ENCODE results near the gene RICTOR.

DNA sequence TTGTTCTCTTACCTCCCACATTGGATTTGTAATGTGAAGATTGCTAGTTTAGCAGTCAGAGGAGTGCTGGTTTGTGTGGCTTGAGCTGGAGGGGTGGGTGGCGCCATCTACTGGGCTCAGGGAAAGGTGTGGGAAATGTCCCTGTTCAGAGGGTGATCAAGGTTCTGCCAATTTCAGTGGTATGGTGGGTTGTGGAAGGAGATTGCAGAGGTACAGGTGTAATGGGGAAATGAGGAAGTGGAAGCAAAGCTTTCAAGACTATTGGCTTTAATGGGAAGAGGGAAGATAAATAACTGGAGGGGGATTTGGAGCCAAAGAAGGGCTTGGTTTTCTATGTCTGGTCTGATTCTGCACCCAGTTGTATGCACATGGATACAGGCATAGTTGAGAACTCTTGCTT, 152.0 kb downstream of the RICTOR start:
- TF ChIP-seq GATA2 (IDR thresholded peaks at IDR 0.05; ENCODE audit: low read depth, low read length) (no peak), GATA3 (IDR thresholded peaks at IDR 0.05; ENCODE audit: low read depth, low read length) (no peak)
